GM23248 (cell line): ENCODE results near the gene PHACTR3. TPM values are rescaled to one million over a fixed set of nuclear protein-coding genes. Genes with fewer than 3 reads are reported as not detected.
"Not testable (repeated sequence)": the region's sequence is repeated elsewhere in the genome, so short reads cannot be mapped to it uniquely, and the experiment has no call there.

Source experiments
- DNase-seq: peaks from one replicate; pipeline ENCODE4 v3.0.0-alpha.2; 2015
- H2AFZ ChIP-seq: fragments of 200-600 bp; sonication (generic); 2 replicates; pipeline ENCODE4 v1.6.1; 2016; ENCODE audit warnings: antibody characterized with exemption
- H3F3A ChIP-seq: fragments of 200-600 bp; sonication (generic); 2 replicates; pipeline ENCODE4 v1.6.1; 2016; ENCODE audit warnings: mild to moderate bottlenecking, antibody characterized with exemption, mixed run types; ENCODE audit not compliant: insufficient read depth
- H3K27ac ChIP-seq: fragments of 200-600 bp; sonication (generic); 2 replicates; pipeline ENCODE4 v1.5.1; 2016; ENCODE audit warnings: mild to moderate bottlenecking
- H3K27me3 ChIP-seq: fragments of 200-600 bp; sonication (generic); replicated peaks from 2 replicates; pipeline ENCODE4 v1.6.1; 2016; ENCODE audit warnings: mild to moderate bottlenecking; ENCODE audit not compliant: insufficient read depth
- H3K36me3 ChIP-seq: fragments of 200-600 bp; sonication (generic); 2 replicates; pipeline ENCODE4 v1.6.1; 2016; ENCODE audit warnings: low read depth, mild to moderate bottlenecking
- H3K4me1 ChIP-seq: fragments of 200-600 bp; sonication (generic); 2 replicates; pipeline ENCODE4 v1.6.1; 2016; ENCODE audit warnings: mild to moderate bottlenecking; ENCODE audit not compliant: insufficient read depth
- H3K4me2 ChIP-seq: fragments of 200-600 bp; sonication (generic); one replicate; pipeline ENCODE4 v1.6.1; 2016; ENCODE audit warnings: mild to moderate bottlenecking; ENCODE audit not compliant: unreplicated experiment
- H3K4me3 ChIP-seq: fragments of 200-600 bp; sonication (generic); 2 replicates; pipeline ENCODE4 v1.5.1; 2016; ENCODE audit warnings: mild to moderate bottlenecking
- H3K79me2 ChIP-seq: fragments of 200-600 bp; sonication (generic); 2 replicates; pipeline ENCODE4 v1.6.1; 2016; ENCODE audit warnings: mild to moderate bottlenecking; ENCODE audit not compliant: insufficient read depth
- H3K9ac ChIP-seq: fragments of 200-600 bp; sonication (generic); 2 replicates; pipeline ENCODE4 v1.6.1; 2016; ENCODE audit warnings: mild to moderate bottlenecking
- H3K9me2 ChIP-seq: fragments of 200-600 bp; sonication (generic); 2 replicates; pipeline ENCODE4 v1.6.1; 2016; ENCODE audit warnings: mixed run types, mild to moderate bottlenecking, moderate library complexity; ENCODE audit not compliant: insufficient read depth
- H3K9me3 ChIP-seq: fragments of 200-600 bp; sonication (generic); one replicate; pipeline ENCODE4 v1.6.1; 2017; ENCODE audit warnings: low read depth
- H4K20me1 ChIP-seq: fragments of 200-600 bp; sonication (generic); 2 replicates; pipeline ENCODE4 v1.6.0; 2016; ENCODE audit not compliant: insufficient read depth
- EZH2 ChIP-seq: fragments of 200-600 bp; sonication (generic); IDR thresholded peaks from 2 replicates; pipeline ENCODE4 v1.6.1; 2018; ENCODE audit warnings: antibody characterized with exemption, mild to moderate bottlenecking; ENCODE audit not compliant: insufficient read depth, poor library complexity, severe bottlenecking
- EZH2phosphoT487 ChIP-seq: fragments of 200-600 bp; sonication (generic); IDR thresholded peaks from 2 replicates; pipeline ENCODE4 v1.6.1; 2018; ENCODE audit warnings: antibody characterized with exemption, moderate library complexity, mild to moderate bottlenecking, low read depth; ENCODE audit not compliant: insufficient read depth
- WGBS, 2 experiments: methylation state at CpG; one replicate each; pipeline ENCODE4 v1.1.6; 2015 to 2017; ENCODE audit warnings: low lambda C conversion rate in 2 of 2, low coverage in 1 of 2; ENCODE audit errors: missing lambda C conversion rate in 2 of 2; 5-methylcytosine and 5-hydroxymethylcytosine counted together
- in situ Hi-C: fragments of 300-500 bp; cut with MboI; formaldehyde crosslinking; loops from 2 replicates; pipeline ENCODE4 v1.15.0; 2020
- polyA plus RNA-seq: library from polyadenylated mRNA; unstranded; fragments of >200 nt; fragmentation: Nextera tagmentation; extraction: Ambion mirVana; gene quantifications from 2 replicates; pipeline ENCODE4 v1.2.1, GENCODE V29; 2016
- total RNA-seq: library from RNA; depleted of rRNA; stranded (reverse); fragments of >200 nt; shearing (Covaris generic); gene quantifications from 2 replicates; pipeline ENCODE4 v1.2.3, GENCODE V29; 2014

Gene PHACTR3
- total and polyA plus RNA-seq, 2 experiments from 2014 or later, result not detected

DNA sequence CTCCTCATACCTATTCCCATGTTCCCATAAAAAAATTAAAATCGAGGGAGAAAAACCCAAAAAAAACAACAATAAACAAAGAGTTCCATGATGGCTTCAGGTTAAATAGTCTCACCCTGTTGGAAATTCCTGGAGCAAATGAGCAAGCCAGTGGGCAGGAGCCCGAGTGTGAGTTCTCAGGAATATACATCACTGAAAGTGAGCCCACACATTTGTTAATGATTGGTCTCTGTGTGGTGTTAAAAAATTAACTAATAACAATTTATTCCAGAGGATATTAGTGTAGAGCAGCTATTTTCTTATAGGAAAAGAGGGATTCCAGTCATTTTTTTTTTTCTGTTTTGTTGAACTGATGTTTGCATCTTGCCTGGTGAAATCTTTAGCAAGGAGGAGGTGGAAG is 12.9 kb downstream of the PHACTR3 start:
- WGBS, 2 experiments, result 13% methylated on average over 2 of the region's 2 CpGs
- in situ Hi-C loops, result no loop called here
- Histone ChIP-seq H3K4me1 (no peaks in the 10 kb centered on the region), H3K36me3 (no peaks in the 10 kb centered on the region), H3K4me3 (no peak overlapping the region), H3K9me3 (no peaks in the 10 kb centered on the region), H3F3A (no peaks in the 10 kb centered on the region), H2AFZ (no peak overlapping the region), H3K9me2 (no peaks in the 10 kb centered on the region), H3K27ac (no peak overlapping the region), H3K4me2 (no peak overlapping the region), H3K9ac (no peak overlapping the region), H4K20me1 (no peaks in the 10 kb centered on the region), H3K27me3 (peaks cover 4% of the 10 kb centered on the region), H3K79me2 (no peaks in the 10 kb centered on the region)
- no peak for DNase-seq
- TF ChIP-seq EZH2phosphoT487 (no peak), EZH2 (no peak)

DNA sequence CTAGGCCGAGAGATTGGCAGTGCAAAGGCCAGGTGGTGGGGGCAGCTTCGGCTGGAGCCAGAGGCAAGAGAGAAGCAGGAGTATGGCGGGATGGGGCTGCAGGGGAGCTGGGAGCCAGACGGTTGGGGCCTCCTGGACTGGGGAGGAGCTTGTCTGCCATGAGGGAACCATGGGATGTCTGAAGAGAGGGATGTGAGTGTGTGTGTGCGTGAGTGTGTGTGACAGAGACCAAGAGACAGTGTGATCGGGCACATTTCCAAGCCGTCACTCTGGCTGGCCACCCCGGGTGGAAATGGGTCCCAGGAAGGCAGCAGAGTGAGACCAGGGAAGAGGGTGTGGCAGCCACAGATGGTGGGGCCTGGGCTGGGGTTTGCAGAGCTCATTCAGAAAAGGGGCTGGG is 13.8 kb downstream of the PHACTR3 start:
- in situ Hi-C loops, result no loop called here
- H3K27ac ChIP-seq, result no peak overlapping the region
- no peak for TF ChIP-seq EZH2phosphoT487
- H3K79me2 ChIP-seq, result no peaks in the 10 kb centered on the region
- no peak overlapping the region for H3K9ac ChIP-seq
- H3K9me2 ChIP-seq, result no peaks in the 10 kb centered on the region
- H3K36me3 ChIP-seq, result no peaks in the 10 kb centered on the region
- H3F3A ChIP-seq, result no peaks in the 10 kb centered on the region
- no peak overlapping the region for H2AFZ ChIP-seq
- H3K4me3 ChIP-seq, result no peak overlapping the region
- no peak overlapping the region for H3K4me2 ChIP-seq
- H3K9me3 ChIP-seq, result no peaks in the 10 kb centered on the region
- no peaks in the 10 kb centered on the region for H3K4me1 ChIP-seq
- 36 to 37% methylated on average over 8 of the region's 8 CpGs for WGBS, 2 experiments
- H4K20me1 ChIP-seq, result no peaks in the 10 kb centered on the region
- no peak for DNase-seq
- H3K27me3 ChIP-seq, result peaks cover 4% of the 10 kb centered on the region

DNA sequence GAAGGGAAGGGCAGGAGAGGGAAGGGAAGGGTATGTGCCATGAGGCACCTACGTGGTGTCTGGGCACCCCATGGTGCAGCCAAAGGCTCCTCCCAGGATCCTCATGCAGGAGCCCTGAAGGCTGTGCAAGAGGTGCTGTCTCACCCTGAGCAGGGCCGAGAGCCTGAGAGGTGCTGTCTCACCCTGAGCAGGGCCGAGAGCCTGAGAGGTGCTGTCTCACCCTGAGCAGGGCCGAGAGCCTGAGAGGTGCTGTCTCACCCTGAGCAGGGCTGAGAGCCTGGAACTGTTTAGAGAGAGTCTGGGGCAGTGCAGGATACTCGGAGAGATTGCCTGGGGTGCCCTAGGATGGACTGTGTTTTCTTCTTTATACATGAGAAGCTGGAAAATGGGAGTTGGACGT is 14.2 kb downstream of the PHACTR3 start:
- H3K79me2 ChIP-seq, H3F3A ChIP-seq, H3K4me1 ChIP-seq, H3K9me2 ChIP-seq, H3K9me3 ChIP-seq, in situ Hi-C loops, H3K36me3 ChIP-seq, H3K27ac ChIP-seq, H4K20me1 ChIP-seq, H3K27me3 ChIP-seq, H3K4me3 ChIP-seq, H3K4me2 ChIP-seq, H2AFZ ChIP-seq, H3K9ac ChIP-seq, DNase-seq: not testable (repeated sequence)
- WGBS, 2 experiments, result 37 to 52% methylated on average over 5 to 6 of the region's 6 CpGs

DNA sequence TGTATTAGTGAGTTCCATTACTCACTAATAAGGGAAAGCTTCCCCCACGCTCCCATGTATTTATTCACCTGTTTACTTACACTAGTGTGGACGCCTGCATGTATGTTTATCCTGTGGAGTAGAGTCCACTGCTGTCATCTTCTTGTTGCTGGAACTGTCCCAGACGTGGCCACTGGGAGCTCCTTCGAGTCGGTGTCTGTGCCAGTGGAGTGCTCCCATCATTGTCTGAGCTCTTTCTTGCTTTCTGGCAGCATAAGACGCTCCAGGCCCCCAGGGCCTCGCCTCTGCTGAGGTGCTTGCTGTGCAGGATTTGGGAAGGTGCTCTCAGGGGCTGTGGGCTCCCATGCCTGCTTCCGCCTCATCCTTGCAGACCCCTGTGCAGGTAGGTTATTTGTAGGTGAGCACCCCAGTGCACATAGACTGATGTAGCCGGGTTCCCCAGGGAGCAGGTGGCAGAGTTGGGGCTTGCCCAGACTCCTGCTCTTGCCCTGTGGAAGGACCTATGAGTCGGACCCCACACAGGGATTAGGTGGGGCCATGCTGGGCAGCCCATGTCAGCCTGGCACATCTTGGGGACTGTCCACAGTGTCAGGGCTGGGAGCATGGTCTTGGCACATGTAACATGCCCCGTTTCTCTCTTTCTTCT is 16.6 kb downstream of the PHACTR3 start:
- no peak overlapping the region for H3K4me3 ChIP-seq
- H3K79me2 ChIP-seq, result no peaks in the 10 kb centered on the region
- in situ Hi-C loops, result no loop called here
- H2AFZ ChIP-seq, result no peak overlapping the region
- whole genome bisulfite sequencing, 2 experiments, result 38 to 45% methylated on average over 11 of the region's 11 CpGs
- H3K27me3 ChIP-seq, result peaks cover 4% of the 10 kb centered on the region
- no peak overlapping the region for H3K9ac ChIP-seq
- H3K4me1 ChIP-seq, result no peaks in the 10 kb centered on the region
- H3K9me2 ChIP-seq, result no peaks in the 10 kb centered on the region
- TF ChIP-seq EZH2phosphoT487, result no peak
- H3K9me3 ChIP-seq, result no peaks in the 10 kb centered on the region
- no peaks in the 10 kb centered on the region for H3F3A ChIP-seq
- no peak overlapping the region for H3K4me2 ChIP-seq
- H3K36me3 ChIP-seq, result no peaks in the 10 kb centered on the region
- H4K20me1 ChIP-seq, result no peaks in the 10 kb centered on the region
- H3K27ac ChIP-seq, result no peak overlapping the region
- DNase-seq, result no peak

DNA sequence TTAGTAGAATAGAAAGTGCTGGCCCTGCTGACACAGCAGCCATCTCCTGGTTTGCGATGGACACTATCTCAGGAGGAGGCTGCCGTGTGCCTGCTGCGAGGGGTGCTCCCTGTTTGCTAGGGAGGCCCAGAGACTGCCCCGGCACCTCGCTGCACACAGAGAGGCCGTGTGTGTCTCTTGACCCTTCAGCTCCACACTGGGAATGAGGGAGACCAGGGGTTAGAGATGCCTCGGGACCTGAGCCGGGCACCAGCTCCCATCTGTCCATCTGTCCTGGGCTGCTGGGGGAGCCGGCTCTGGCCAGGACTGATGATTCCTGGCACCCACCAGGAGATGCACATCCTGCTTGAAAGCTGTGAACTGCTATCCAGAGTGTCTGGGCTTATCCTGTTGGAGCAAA is 18.2 kb downstream of the PHACTR3 start:
- no peaks in the 10 kb centered on the region for H3K9me3 ChIP-seq
- H3K4me2 ChIP-seq, result no peak overlapping the region
- H3K9ac ChIP-seq, result no peak overlapping the region
- H4K20me1 ChIP-seq, result no peaks in the 10 kb centered on the region
- H3K4me3 ChIP-seq, result no peak overlapping the region
- no peaks in the 10 kb centered on the region for H3K36me3 ChIP-seq
- no peaks in the 10 kb centered on the region for H3F3A ChIP-seq
- 52 to 58% methylated on average over 9 of the region's 9 CpGs for WGBS, 2 experiments
- no peak for DNase-seq
- no peak overlapping the region for H3K27ac ChIP-seq
- TF ChIP-seq EZH2 (no peak), EZH2phosphoT487 (no peak)
- no peak overlapping the region for H2AFZ ChIP-seq
- H3K4me1 ChIP-seq, result no peaks in the 10 kb centered on the region
- H3K9me2 ChIP-seq, result no peaks in the 10 kb centered on the region
- H3K27me3 ChIP-seq, result no peaks in the 10 kb centered on the region; the same call in 1 of the 2 replicates
- H3K79me2 ChIP-seq, result no peaks in the 10 kb centered on the region
- in situ Hi-C loops, result no loop called here
